ENCODE measurements around the gene CRYBB2. TPM values are rescaled to one million over a fixed set of nuclear protein-coding genes. Genes with fewer than 3 reads are reported as not detected.

Gene CRYBB2
- total RNA-seq, 1 experiment from 2014 or later: 0.39 TPM

DNA sequence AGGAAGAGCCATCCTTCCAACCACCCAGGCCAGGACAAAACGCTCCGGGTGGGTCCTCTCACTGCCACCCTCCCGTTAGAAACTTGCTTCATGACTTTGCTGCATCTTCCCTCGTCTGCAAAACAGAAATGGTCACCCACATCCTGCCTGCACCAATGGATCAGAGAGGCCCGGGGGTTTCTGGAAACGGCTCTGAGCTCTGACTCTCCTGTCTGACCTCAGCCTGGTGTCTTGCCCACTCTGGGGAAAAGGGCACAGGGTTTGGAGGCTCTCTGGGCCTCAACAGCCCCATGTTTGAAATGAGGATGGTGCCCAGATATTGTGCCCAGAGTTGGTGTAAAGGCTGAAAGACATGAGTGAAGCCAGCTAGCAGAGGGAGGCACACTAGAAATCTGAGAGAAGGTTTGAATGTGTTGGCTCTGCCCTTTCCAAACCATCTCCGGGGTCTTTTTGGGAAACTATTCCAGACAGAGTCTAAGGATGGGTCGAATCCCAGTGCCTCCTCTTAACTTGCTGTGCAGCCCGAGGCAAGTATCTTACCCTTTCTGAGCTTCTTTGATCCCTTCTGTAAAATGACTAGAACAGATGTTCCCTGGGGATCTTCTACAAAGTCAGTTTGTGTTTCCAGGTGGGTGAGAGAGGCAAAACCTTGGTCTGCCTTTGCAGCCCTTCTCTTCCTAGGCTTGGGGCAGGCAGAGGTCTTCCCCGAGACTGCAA is 17.7 kb upstream of the CRYBB2 start:
- intact Hi-C loops (cut with micrococcal nuclease; ENCODE audit: unreplicated experiment): no loop called here
- in situ Hi-C loops (cut with HindIII; ENCODE audit: low pct_unique_long_range_greater_than_20kb, low sequenced_read_pairs): no loop called here

DNA sequence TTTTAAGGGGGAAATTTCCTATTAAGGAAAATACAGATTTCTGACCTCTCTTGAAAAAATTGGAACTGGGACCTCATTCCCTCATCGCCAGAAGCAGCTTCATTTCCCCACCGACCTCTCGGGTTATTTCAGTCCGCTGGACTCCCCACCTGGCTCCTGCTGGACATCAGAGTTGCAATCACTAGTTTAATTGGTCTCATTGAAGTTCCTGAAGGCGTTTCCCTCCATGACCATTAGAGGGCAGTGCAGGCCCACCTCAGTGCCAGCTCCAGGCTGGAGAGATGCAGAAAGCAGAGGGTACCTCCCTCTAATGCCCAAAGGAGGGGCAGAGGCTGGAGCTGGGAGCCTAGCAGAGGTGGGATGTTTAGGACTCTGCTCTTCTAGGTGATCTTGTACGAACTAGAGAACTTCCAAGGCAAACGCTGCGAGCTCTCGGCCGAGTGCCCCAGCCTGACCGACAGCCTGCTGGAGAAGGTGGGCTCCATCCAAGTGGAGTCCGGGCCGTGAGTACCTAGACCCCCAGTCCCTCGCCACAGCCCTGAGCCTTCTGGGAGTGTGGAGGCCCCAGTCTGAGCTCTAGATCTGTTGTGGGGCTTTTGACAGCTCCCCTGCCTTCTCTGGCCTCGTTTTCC is 17.0 kb upstream of the CRYBB2 start:
- Histone ChIP-seq H3K27ac (ENCODE audit: low read length) (no peak overlapping the region), H3K4me3 (ENCODE audit: low read depth in 2 of 2, low read length in 2 of 2) (no peak overlapping the region), H3K9me3 (ENCODE audit: control insufficient read depth, insufficient read depth, low read depth, low read length) (no peaks in the 10 kb centered on the region), H3K27me3 (ENCODE audit: control insufficient read depth, insufficient read depth, low read length) (no peaks in the 10 kb centered on the region), H3K4me1 (ENCODE audit: control insufficient read depth, insufficient read depth, low read length) (no peaks in the 10 kb centered on the region), H3K36me3 (ENCODE audit: control insufficient read depth, insufficient read depth, low read length) (0 out of 2 replicates have a peak, but pooled peaks cover 3% of the 10 kb centered on the region)
- BruUV-seq (replicated peaks): no TSS peak
- intact Hi-C loops (cut with micrococcal nuclease; ENCODE audit: unreplicated experiment) (no loop called here), in situ Hi-C loops (cut with HindIII; ENCODE audit: low pct_unique_long_range_greater_than_20kb, low sequenced_read_pairs) (no loop called here)
- TF ChIP-seq, protein P1, sequence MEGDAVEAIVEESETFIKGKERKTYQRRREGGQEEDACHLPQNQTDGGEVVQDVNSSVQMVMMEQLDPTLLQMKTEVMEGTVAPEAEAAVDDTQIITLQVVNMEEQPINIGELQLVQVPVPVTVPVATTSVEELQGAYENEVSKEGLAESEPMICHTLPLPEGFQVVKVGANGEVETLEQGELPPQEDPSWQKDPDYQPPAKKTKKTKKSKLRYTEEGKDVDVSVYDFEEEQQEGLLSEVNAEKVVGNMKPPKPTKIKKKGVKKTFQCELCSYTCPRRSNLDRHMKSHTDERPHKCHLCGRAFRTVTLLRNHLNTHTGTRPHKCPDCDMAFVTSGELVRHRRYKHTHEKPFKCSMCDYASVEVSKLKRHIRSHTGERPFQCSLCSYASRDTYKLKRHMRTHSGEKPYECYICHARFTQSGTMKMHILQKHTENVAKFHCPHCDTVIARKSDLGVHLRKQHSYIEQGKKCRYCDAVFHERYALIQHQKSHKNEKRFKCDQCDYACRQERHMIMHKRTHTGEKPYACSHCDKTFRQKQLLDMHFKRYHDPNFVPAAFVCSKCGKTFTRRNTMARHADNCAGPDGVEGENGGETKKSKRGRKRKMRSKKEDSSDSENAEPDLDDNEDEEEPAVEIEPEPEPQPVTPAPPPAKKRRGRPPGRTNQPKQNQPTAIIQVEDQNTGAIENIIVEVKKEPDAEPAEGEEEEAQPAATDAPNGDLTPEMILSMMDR (IDR thresholded peaks at IDR 0.05): peak; percentile 91
- TF ChIP-seq, protein P2, sequence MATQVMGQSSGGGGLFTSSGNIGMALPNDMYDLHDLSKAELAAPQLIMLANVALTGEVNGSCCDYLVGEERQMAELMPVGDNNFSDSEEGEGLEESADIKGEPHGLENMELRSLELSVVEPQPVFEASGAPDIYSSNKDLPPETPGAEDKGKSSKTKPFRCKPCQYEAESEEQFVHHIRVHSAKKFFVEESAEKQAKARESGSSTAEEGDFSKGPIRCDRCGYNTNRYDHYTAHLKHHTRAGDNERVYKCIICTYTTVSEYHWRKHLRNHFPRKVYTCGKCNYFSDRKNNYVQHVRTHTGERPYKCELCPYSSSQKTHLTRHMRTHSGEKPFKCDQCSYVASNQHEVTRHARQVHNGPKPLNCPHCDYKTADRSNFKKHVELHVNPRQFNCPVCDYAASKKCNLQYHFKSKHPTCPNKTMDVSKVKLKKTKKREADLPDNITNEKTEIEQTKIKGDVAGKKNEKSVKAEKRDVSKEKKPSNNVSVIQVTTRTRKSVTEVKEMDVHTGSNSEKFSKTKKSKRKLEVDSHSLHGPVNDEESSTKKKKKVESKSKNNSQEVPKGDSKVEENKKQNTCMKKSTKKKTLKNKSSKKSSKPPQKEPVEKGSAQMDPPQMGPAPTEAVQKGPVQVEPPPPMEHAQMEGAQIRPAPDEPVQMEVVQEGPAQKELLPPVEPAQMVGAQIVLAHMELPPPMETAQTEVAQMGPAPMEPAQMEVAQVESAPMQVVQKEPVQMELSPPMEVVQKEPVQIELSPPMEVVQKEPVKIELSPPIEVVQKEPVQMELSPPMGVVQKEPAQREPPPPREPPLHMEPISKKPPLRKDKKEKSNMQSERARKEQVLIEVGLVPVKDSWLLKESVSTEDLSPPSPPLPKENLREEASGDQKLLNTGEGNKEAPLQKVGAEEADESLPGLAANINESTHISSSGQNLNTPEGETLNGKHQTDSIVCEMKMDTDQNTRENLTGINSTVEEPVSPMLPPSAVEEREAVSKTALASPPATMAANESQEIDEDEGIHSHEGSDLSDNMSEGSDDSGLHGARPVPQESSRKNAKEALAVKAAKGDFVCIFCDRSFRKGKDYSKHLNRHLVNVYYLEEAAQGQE (IDR thresholded peaks at IDR 0.05; ENCODE audit: insufficient read depth in 1 of 2, low read depth in 2 of 2, low read length in 1 of 2): no peak
- ChIA-PET POLR2A (interaction anchor here (0.6 kb wide), 1 partner anchor 9 kb away, joined by 3 read pairs; no protein-coding TSS in a partner anchor), CTCF (interaction anchor here (0.6 to 1.3 kb wide), 4 partner anchors 14 to 543 kb away, joined by 3 read pairs; no protein-coding TSS in a partner anchor)
- ATAC-seq: peak; percentile 80
- peak; percentile 45 for DNase-seq (ENCODE audit: low read depth, low spot score)

More for the DNA sequence above, 17.7 kb upstream of the CRYBB2 start:
- BruUV-seq (replicated peaks): no TSS peak
- ATAC-seq (no peak; the same call in 1 of the 2 replicates), DNase-seq (ENCODE audit: low read depth, low spot score) (no peak)
- H3K27me3 ChIP-seq (ENCODE audit: control insufficient read depth, insufficient read depth, low read length): no peaks in the 10 kb centered on the region
- 0 out of 2 replicates have a peak, but pooled peaks cover 3% of the 10 kb centered on the region for H3K36me3 ChIP-seq (ENCODE audit: control insufficient read depth, insufficient read depth, low read length)
- no peak overlapping the region for H3K4me3 ChIP-seq (ENCODE audit: low read depth in 2 of 2, low read length in 2 of 2)
- H3K9me3 ChIP-seq (ENCODE audit: control insufficient read depth, insufficient read depth, low read depth, low read length): no peaks in the 10 kb centered on the region
- no peak overlapping the region for H3K27ac ChIP-seq (ENCODE audit: low read length)
- no peaks in the 10 kb centered on the region for H3K4me1 ChIP-seq (ENCODE audit: control insufficient read depth, insufficient read depth, low read length)
- no peak for TF ChIP-seq SIN3A (IDR thresholded peaks at IDR 0.05; ENCODE audit: borderline replicate concordance, insufficient read depth, low read depth, low read length)
- no peak for TF ChIP-seq POLR2AphosphoS5 (IDR thresholded peaks at IDR 0.05; ENCODE audit: low read depth, low read length)
- TF ChIP-seq, protein P1 (IDR thresholded peaks at IDR 0.05): no peak
- TF ChIP-seq, protein P2 (IDR thresholded peaks at IDR 0.05; ENCODE audit: insufficient read depth in 1 of 2, low read depth in 2 of 2, low read length in 1 of 2): no peak
- TF ChIP-seq TCF7L2 (IDR thresholded peaks at IDR 0.05; ENCODE audit: low read depth, low read length): no peak
- POLR2A ChIA-PET: no interaction called here
- CTCF ChIA-PET: interaction anchor here (0.6 to 1.3 kb wide), 4 partner anchors 13 to 544 kb away, joined by 3 read pairs; no protein-coding TSS in a partner anchor
